GM19238 (cell line): ENCODE results near the gene DEDD.

Source experiments
- DNase-seq: peaks from one replicate; pipeline ENCODE4 v3.0.0; 2011; ENCODE audit warnings: low spot score; ENCODE audit not compliant: insufficient read length

DEDD gene

DNA sequence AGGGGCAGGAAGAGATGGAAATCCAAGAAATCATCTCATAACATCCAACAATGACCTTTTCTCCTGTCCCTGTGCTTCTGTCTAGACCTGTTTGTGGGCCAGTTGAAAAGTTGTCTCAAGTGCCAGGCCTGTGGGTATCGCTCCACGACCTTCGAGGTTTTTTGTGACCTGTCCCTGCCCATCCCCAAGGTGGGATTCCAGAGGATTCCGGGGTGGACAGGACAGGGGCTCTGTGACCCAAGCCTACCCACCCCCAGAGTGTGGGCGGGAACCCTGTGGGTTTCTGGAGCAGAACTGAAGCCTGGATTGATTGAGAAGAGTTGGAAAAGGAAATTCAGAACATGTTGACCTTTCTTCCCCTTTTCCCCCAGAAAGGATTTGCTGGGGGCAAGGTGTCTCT lies 31.3 kb upstream of the DEDD start:
- DNase-seq: no peak

DNA sequence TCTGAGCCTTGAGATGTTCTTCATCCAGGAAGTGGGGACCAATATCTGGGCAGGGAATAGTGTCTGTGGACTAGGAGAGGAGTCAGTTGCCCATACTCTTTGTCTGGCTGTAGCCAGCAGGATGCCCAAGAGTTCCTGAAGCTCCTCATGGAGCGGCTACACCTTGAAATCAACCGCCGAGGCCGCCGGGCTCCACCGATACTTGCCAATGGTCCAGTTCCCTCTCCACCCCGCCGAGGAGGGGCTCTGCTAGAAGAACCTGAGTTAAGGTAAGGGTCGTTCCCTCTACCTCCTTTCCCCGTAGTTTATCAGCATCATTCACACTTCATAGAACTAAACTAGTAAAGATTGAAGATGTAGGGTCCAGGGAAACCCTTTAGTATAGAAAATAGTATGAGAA lies 30.3 kb upstream of the DEDD start:
- DNase-seq: no peak

DNA sequence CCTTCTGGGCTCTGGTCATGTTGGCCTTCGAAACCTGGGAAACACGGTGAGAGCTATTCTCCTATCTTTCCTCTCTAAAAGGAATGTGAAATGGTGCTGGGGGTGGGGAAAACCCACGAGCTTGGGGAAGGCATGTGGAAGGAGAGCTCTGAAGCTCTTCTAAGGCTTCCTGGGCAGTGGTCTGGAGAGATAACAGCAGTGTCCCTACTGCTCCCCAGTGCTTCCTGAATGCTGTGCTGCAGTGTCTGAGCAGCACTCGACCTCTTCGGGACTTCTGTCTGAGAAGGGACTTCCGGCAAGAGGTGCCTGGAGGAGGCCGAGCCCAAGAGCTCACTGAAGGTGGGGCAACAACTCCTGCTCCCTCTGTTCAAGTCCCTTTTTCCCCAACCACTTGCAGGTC lies 29.6 kb upstream of the DEDD start:
- DNase-seq: no peak

DNA sequence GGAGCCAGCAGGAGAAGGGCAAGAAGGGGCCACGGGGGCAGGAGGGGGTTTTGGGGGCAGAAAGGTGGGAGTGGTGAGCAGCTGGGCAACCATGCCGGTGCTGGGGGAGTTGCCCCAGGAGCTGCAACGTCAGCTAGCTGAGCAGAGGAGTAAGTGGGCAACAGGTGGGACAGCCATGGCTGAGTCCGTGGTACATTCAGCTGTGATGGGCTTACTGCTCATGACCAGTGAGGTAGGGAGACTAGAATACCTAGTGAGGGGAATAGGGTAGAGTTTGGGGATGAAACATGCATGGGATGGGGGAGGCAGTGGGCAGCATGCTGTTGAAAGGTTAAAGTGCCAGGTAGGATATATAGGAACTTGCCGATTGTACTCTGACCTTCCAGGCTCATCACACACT lies 29.2 kb upstream of the DEDD start:
- DNase-seq: no peak

DNA sequence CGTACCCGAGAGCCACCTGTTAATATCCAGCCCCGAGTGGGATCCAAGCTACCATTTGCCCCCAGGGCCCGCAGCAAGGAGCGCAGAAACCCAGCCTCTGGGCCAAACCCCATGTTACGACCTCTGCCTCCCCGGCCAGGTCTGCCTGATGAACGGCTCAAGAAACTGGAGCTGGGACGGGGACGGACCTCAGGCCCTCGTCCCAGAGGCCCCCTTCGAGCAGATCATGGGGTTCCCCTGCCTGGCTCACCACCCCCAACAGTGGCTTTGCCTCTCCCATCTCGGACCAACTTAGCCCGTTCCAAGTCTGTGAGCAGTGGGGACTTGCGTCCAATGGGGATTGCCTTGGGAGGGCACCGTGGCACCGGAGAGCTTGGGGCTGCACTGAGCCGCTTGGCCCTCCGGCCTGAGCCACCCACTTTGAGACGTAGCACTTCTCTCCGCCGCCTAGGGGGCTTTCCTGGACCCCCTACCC lies 28.2 kb upstream of the DEDD start:
- no peak for DNase-seq

DNA sequence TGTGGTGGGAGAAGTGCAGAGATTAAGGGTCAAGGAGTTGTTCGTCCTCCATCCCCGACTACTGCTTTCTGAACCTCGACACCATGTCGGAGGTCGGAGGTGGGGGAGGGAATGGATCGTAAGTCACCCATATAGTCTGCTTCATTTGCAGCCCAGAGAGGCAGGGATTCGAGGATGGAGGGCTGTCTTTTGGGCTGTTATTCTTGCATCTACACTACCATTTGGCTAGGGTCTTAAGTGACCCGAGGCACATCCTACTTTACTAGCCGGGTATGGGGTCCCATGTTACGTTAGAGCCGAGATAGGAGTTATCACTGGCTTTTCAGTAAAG lies 27.4 kb upstream of the DEDD start:
- no peak for DNase-seq

DNA sequence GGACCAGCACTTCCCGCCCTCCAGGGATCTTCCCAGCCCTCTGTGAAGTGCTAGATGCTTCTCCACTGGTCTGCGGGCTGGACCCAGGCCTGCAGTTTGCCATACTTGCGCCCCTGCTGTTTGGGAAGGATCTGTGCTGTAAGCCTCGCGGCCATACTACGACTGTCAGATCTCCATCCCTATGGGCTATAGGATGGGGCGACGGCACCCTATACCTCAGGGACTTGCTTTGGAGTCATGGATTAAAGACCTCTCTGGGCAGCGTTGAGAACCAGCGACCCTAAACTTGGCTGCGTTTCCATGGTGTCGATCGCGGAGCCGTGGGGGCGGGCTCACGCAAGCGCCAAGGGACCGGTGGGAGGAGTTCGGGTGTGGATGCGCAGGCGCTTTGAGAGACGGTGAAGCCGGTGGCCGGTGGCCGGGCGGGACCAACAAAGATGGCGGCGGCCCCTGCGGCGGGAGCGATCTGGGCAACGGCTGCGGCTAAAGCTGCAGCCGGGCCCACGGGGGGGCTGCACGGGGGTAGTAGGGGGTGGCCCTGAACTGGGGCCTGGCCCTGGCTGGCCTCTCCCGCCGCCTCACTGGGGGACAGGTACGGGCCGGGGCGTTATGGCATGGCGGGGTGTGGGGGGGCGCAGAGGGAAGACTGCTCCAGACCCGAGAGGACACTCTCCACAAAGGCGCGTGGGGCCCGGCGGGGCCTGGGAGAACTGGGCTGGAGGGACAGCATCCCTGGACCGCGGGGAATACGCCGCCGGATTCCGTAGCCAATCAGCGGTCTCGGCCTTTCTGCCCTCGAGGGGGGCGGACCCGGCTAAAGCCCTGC lies 26.8 kb upstream of the DEDD start, which contains the start of gene USP21:
USP21 (plus strand) TSS at position 414 of the 826 bp plus-strand sequence. CDS start 1,141 bp downstream, outside the sequence.
- DNase-seq: peak; percentile 95

DNA sequence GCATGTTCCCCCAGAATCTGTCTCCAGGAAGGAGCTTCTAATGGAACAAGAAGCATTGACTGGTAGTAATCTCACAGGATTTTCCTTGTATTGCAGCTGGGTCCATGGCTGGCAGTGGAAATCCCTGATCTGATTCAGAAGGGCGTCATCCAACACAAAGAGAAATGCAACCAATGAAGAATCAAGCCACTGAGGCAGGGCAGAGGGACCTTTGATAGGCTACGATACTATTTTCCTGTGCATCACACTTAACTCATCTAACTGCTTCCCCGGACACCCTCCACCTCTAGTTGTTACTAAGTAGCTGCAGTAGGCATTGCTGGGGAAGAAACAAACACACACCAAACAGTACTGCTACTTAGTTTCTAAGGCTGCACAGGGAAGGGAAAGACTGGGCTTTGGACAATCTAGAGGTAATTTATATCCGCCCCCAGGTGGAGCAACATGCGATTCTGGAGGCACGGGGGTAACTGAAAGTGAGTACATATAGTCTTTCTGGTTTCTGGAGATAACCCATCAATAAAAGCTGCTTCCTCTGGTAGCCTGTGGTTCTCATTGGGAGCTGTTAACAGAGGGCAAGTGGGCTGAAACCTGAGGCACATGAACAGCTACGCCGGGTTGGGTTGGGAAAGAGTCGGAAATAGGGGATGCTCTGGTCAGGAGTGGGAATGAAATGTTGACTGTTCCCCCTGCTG lies 26.0 kb upstream of the DEDD start:
- DNase-seq: no peak

DNA sequence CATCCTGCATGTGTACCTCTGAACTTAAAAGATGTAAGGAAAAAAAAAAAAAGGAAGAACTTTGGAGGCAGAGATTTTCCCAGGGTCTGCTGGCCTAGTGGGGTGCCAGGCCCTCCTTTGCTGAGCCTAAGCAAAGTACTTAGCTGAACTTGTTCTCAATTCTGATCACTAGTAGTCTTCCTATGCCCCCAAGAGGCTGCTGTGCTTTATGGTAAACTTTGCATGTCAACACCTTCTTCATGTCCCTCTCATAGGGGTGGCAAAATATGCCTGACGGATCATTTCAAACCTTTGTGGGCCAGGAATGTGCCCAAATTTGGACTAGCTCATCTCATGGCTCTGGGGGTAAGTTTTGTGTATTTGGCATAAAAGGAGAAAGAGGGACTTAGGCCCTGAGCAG lies 25.4 kb upstream of the DEDD start:
- DNase-seq: no peak

DNA sequence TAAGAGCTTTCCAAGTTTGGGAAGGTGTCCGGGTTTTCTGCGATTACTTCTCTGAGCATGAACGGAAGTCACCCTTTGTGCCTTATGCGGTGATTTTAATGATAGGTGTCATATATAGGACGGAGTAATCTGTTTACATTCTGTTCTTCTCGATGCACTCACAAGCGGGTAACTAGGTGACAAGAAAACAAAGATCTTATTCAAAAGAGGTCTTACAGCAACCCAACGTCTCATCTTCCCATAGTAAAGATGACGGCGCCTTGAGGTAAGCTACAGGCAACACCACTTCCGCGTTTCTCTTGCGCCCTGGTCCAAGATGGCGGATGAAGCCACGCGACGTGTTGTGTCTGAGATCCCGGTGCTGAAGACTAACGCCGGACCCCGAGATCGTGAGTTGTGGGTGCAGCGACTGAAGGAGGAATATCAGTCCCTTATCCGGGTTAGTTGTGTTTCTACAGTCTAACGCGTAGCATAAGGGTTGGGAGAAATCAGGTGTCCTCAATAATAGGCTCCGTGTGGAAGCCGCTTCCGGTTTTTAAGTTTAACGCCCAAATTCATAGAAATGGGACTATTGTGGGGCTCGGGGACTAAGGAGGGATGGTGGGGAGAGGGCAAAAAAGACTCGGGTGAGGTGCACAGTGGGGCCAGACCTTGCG lies 21.3 kb upstream of the DEDD start, which contains the start of gene UFC1:
UFC1 (plus strand) TSS at position 297 of the 656 bp plus-strand sequence; CDS start at position 317, 20 bp downstream.
- peak; percentile 86 for DNase-seq

DNA sequence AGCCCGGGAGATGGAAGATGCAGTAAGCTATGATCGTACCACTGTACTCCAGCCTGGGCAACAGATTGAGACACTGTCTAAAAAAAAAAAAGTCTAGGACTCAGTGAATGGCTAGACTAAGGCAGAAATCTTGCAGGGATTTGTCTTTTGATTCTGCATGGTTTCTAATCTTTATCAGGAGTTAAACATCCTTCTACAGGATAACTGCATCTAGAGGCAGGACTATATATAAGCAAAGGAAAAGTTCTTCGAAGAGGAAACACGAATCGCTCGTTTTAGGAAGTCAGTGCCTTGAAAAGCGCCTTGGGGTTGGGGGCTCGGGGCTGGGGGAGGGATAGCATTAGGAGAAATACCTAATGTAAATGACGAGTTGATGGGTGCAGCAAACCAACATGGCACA lies 20.7 kb upstream of the DEDD start:
- no peak for DNase-seq

DNA sequence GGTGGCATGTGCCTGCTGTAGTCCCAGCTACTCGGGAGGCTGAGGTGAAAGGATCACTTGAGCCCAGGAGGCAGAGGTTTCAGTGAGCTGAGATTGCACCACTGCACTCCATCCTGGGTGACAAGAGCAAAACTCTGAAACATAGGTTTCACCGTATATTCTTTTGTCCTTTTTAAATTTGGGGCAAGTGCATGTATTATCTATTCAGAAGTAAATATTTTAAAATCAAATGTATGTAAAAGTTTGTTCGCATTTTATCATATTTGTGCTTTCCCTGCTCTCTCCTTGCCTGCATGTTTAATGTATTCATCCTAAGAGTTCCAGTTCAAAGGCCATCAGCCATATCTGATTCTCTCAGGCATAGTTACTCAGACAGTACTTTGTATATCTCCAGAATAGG lies 13.4 kb upstream of the DEDD start:
- no peak for DNase-seq

DNA sequence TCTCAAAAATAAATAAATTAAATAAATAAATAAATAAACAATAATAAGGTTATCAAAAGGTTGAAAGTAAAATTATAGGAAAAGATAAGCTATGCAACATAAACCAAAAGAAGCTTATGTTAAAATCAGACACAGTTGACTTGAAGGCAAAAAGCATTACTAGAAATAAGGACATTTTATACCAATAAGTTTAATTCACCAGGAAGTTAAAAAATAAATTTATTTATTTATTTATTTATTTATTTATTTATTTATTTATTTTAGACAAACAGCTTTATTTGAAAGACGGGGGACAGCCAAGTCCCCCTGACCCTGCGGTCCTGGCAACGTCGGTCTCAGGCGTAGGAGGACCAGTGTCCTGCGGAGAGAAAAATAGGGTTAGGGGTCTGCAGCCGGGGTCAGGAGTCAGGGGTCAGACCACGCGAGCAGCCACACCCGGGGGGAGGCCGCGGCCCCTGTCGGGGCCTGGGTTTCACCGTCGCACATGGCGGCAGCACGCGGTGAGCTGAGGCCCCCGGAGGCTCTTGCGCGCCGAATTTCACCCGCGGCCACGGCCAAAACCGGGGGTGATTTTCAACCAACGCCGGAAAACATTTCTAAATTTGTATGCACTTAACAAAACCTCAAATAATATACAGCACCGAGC lies 8.4 kb upstream of the DEDD start:
- DNase-seq: no peak

DNA sequence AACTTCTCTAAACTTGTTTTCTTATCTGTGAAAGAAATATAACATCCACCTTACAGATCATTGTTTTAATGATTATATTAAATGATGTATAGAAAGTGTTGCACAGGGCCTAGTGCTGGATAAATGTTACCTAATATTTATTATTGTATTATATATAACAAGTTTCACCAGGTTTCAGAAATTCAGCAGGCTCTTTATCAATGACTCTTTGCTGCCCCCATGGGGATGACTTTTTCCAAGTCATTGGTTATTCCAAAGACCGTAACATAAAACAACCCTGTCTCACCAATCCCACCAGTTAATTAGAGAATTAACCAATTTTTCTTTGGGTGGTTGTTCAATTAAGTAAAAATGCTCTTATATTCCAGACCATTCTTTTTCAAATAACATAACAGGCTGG lies 7.3 kb upstream of the DEDD start:
- no peak for DNase-seq

DNA sequence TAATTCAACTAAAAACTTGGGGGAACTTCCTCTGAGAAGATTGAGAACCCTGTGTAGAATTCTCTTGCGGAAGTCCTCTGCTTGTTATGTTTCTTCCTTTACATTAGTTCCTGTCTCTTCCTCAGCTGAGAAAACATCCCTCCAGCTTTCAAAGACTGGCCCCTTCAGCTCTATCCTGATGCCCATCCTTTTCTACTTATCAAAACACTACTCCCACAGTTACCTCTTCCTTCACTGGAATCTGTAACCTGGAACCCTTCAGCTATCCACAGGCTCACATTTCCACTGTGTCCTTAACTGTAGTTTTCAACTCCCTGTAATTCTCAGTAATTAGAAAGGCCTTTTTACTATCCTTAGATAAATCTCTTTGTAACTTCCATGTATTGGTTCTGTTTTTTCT lies 6.0 kb upstream of the DEDD start:
- DNase-seq: no peak

DNA sequence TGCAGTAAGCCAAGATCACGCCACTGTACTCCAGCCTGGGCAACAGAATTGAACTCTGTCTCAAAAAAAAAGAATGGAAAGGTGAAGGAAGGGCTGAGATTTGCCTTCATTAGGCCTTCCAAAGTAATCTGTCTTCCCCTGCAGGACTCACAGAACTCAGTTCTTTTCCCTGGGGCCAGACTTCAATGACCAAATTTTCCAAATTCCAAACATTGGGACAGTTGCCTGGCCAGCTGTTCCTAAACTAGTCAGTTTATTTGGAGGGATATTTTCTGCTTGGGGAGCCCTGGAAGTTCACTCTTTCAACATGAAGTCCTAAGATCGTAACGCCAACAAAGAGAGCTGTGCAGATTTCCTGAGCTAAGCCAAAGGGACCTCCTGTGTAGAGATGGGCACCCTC lies 5.4 kb upstream of the DEDD start:
- no peak for DNase-seq

DNA sequence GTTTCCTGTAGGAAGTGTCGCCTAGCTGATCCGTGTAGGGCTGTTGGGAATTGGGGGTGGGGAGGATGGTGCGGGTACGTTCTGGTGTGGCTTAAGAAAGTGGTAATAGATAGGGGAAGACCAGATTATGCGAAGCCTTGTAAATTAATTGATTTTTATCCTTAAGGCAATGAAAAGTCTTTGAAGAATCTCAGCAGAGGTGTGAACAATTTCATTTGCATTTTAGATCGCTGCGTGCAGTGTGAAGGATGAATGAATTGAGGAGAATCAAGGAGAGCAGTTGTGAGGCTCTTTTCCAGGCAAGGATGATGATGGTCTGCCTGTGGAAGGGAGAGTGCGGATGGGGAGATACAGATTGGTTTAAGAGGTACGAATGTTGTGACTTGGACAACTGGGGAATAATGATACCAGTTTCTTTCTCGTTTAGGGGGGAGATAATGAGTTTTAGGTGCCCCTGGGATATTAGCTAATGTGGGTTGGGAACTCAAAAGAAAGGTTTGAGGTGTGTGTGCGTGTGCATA lies 813 bp upstream of the DEDD start:
- DNase-seq: no peak

DNA sequence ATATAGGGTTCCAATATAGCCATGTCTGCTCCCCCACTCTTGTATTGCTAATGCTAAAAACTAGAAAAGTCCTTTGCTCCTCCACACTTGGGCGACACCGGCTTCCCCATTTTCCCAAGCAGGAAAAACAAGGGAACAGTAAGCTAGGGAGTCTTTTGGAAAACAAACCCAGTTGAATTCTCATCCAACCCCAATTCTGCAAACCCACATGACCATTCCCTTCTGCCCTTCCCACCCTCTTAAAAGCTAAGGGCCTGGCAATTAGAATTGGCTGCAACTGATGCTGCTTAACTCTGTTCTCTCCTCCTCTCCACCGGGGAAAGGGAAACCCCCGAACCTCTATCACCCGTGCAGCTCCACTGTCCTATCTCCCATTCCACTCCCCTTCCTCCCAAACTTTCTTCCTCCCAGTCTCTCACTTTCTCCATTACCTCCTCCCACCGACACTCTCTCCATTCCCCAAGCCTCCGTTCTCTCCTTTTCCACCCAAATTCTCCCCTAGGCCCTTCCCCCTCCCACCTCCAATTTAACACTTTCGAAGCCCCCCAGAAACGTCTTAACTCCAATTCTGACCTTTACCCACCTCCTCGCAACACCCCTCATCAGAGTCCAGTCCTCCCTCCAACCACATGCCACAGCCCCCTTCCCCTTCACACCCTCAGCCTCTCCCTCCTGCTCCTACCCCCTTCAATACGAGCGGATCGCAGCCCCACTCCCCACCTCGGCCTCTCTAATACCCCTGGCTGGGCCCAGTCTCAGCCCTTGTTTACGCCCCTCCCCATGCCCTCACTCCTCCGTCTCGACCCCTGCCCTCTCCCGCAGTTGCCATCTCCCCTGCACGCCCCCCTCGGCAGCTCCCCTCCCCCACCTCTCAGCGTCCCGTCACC lies 701 bp downstream of the DEDD start:
- DNase-seq: peak; percentile 27

DNA sequence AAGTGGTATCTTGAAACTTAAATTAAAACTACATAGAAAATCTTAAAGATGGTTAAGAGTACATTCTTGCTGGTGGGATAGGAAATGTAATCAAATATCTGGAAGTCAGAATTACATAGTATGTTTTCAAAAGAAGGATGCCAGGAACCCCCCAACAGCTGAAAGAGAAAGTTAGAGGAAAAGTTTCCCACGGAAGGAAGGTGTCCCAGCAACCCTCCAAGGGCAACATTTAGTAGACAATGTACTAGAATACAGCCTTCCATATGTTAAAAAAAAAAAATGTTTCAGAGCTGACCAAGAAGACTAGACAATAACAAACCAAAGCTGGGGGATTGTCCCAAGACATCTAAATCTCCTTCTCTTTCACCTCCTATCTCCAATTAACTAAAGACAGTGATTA lies 2.2 kb downstream of the DEDD start:
- DNase-seq: no peak

DNA sequence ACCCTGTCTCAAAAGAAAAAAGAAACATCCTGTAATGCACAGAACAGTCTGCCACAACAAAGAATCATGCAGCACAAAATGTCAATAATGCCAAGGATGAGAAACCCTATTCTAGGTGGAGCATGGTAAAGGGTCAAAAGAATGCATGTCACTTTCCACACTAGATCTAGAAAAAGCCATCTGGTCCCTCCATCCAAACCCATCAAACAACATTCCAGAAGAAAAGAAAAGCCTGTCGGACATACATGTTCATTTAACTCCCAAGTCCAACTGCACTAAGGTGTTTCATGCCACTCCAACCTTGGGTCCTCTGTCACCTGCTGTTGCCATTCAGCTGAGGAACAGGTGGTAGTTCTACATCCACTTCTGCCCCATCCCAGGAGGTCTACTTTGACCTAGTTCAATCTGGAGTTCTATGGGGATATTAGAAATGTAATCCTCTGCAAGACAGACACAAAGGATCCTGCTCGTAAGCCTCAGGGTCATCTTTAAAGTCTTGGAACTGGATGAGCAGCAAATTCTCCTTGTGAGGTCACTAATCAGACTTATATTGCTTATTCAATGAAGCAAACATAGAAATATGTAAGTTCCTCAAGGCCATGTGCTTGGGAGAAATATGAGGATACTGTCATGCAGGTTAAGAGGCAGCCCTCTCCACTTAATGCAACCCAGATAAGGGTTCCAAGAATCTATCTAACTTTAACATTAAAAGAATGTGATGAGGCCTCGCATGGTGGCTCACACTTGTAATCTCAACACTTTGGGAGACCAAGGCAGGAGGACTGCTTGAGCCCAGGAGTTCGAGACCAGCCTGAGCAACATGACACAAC lies 3.7 kb downstream of the DEDD start:
- no peak for DNase-seq
